DMS53 treated with DMSO at 0.1 percent for 48 hours (cell line): ENCODE results near the gene IFITM10.

Experiments used
- DNase-seq: peaks from one replicate; lab custom pipeline; 2025; ENCODE audit not compliant: unreplicated experiment; lab: John Stamatoyannopoulos, UW

IFITM10 gene

GRCh38 chr11:1742371-1742770, 8.0 kb downstream of the IFITM10 start:
- no peak for DNase-seq

DNA sequence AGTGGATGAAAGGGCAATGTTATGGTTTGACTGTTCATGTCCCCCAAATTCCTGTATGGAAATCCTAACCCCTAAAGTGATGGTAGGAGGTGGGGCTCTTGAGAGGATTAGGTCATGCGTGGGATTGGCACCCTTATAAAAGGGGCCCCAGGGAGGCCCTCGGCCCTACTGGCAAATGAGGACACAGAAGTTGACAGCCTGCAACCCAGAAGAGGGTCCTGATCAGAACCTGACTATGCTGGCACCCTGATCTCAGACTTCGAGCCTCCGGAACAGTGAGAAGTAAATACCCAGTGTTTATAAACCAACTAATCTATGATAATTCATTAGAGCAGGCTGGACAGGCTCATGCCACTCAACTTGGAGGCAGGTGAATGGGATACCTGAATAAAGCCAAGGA, 8.7 kb downstream of the IFITM10 start:
- no peak for DNase-seq

DNA sequence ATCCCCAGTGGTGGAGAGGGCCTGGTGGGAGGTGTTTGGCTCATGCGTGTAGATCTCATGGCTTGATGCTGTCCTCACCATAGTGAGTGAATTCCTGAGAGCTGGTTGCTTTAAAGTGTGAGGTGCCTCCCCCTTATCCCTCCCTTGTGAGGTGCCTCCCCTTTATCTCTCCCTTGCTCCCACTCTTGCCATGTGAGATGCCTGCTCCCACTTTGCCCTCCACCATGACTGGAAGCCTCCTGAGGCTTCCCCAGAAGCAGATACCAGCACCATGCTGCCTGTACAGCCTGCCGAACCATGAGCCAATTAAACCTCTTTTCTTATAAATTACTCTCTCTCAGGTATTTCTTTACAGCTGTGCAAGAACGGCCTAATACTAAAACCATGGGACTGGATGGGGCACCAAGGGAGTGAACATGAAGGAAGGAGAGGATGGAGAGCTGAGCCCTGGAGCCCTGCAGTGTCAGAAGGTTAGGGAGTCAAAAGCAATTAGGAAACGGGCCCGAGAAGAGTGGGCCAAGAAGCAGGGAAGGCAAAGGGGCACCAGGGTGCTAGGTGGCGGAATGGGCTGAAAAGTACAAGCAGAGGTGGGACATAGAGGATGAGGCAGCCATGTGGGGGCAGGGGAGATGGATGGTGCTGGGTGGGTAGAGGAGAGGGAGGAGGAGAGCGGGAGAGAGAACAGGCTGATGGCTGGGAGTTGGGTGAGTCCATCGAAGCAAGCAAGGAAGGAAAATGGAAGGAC, 9.4 kb downstream of the IFITM10 start:
- no peak for DNase-seq

GRCh38 chr11:1739576-1739975, 10.8 kb downstream of the IFITM10 start:
- DNase-seq: no peak

GRCh38 chr11:1738380-1738779, 12.0 kb downstream of the IFITM10 start:
- DNase-seq: no peak

GRCh38 chr11:1737080-1737757, 13.2 kb downstream of the IFITM10 start:
- DNase-seq: no peak

DNA sequence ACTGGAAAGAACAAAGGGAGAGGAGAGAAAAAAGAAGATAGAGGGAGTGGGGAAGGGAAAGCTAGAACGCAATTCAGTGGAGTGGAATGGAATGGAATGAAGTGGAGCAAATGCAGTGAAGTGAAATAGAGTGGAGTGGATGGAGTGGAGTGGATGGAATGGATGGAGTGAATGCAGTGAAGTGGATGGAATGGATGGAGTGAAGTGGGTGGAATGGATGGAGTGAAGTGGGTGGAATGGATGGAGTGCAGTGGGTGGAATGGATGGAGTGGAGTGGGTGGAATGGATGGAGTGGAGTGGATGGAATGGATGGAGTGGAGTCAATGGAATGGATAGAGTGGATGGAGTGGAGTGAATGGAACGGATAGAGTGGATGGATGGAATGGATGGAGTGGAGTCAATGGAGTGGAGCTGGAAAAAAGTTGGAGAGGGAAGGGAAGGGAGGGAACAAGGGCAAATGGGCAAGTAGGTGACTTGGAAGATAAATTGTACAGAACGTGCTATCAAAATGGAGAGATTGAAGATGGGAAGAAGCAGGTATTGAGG, 13.9 kb downstream of the IFITM10 start:
- DNase-seq: no peak

GRCh38 chr11:1735271-1735670, 15.1 kb downstream of the IFITM10 start:
- DNase-seq: no peak

DNA sequence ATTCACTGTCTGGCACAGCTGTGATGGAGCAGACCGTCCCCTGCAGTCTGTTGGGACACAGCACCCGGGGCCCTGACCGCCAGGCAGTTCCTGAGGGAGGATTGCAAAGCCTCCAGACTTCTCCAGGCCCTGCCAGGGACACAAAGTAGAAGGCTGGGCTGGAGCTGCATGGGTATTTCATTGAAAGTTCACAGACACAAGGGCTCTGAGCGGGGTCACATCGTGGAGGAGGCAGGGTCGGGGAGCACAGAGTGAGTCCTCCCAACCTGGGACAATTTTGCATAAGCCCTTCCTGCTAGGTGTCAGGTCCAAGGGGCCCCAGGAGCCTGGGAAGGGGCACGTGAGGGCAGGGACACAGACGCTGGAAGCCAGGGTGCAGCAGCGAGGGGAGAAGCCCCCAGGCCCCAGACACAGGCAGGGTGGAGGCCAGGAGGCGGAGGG, 15.7 kb downstream of the IFITM10 start:
- DNase-seq: no peak

- DNase-seq: no peak
Observed at GRCh38 chr11:1733716-1734640, 16.4 kb downstream of the IFITM10 start.

DNA sequence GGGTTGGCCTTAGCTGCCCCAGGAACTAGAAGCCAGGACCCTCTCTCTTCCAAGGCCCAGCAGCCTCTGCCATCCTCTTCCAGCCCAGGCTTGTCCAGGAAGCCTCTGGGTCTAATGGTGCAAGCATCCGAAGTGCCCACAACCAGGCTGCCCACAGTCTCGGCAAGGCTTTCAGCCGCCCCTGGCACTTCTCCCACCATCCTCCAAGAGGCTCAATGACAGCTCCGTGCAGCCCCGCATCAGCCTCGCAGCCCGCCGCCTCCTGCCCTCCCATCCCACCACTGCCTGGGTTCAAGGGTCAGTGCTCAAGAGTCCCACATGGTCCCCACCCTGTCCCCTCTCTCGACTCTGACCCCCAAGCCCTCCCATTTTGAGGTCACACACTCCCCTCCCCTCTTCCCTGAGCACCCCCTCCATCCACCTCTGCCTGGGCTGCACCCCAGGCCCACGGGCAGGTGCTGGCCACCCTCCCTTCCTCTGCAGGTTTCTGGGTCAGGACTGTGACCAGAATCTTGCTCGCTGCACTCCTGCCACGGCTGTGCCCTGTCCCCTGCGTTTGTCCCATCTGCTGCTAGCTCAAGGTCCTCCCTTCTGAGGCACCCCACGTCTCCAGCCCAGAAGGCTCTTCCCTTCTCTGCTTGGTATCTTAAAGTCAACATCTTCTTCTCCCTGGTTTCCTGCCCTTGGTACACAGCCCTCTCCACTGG, 17.2 kb downstream of the IFITM10 start:
- DNase-seq: no peak

GRCh38 chr11:1732418-1733008, 17.9 kb downstream of the IFITM10 start:
- DNase-seq: no peak

DNA sequence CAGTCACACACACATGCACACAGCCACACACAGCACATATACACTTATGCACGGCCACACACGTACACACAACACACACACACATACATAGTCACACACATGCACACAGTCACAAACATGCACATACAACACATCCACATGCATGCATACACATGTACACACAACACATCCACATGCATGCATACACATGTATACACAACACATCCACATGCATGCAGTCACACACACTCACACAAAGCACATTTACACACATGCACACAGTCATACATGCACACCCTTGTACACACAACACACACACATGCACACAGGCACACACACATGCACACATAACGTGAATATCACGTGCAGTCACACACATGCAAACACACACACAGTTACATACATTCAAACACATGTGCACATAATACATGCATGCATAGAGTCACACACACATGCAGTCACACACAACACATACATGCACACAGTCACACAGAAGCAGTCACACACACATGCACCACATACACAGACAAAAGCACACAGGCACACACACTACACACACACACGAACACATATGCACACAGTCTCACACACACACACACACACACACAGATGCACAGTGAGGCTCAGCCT, 18.8 kb downstream of the IFITM10 start:
- DNase-seq: no peak

- DNase-seq: no peak
Observed at GRCh38 chr11:1730059-1730629, 20.3 kb downstream of the IFITM10 start.

DNA sequence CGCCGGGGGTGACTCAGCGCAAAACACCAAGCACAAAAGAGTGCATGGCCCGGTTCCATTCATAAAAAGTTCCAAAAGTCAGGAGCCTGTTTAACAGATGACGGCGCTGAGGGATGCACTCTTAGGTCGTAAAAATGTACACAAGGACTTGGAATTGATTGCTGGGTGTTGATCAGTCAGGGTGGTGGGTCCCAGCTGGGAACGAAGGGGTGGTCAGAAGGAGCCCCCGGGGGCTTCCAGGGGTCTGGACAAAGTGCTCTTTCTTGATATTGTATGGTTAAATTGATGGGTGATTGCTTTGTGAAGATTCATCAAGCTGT, 20.7 kb downstream of the IFITM10 start:
- DNase-seq: no peak

- DNase-seq: no peak
Observed at GRCh38 chr11:1728931-1729691, 21.3 kb downstream of the IFITM10 start.

GRCh38 chr11:1728301-1728700, 22.1 kb downstream of the IFITM10 start:
- no peak for DNase-seq

DNA sequence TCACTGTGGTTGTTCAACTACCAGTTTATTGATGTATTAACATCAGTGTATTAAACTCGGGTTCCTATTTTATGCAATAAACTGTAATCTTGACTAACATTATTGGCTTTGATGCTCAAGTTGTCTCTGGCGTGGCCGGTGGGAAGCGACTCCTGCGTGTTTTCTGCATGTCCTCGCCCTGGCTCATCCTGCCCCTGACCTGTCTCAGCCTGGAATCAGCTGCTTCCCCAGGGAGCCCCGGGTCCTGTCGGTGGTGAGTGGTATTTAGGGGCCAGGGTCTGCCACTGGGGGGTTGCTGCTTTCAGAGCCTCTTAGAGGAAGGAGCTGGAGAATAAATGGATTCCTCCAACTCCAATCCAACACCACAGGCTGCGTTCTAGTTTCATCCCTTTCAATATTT, 22.5 kb downstream of the IFITM10 start:
- no peak for DNase-seq

GRCh38 chr11:1727096-1727690, 23.2 kb downstream of the IFITM10 start:
- DNase-seq: no peak
